CD4-positive, alpha-beta T cell (primary cell): ENCODE results near the gene ADGRB3. TPM values are rescaled to one million over a fixed set of nuclear protein-coding genes. Genes with fewer than 3 reads are reported as not detected.

Source experiments
- ATAC-seq: fragments of 200-7000 bp; cut with Tn5 transposase; one replicate; pipeline ENCODE4 v1.10.0; 2022; ENCODE audit warnings: mild to moderate bottlenecking; ENCODE audit not compliant: poor library complexity
- CTCF ChIA-PET: fragments of 350-600 bp; sonication (Branson Sonifier 250); formaldehyde crosslinking; loops from one replicate; lab custom pipeline; 2021; ENCODE audit warnings: antibody characterized with exemption, inconsistent platforms; lab: Charles Lee
- POLR2A ChIA-PET: fragments of 350-600 bp; sonication (Branson Sonifier 250); formaldehyde crosslinking; loops from one replicate; lab custom pipeline; 2021; ENCODE audit warnings: antibody characterized with exemption, inconsistent platforms; lab: Charles Lee
- DNase-seq, 14 experiments: peaks; one replicate each; pipeline ENCODE4 v3.0.0-alpha.2; 2013 to 2020; ENCODE audit warnings: mixed read lengths in 2 of 14
- H3K27ac ChIP-seq, 2 donors: one replicate each; pipeline versions ENCODE4 v1.5.1 to v1.7.0; 2013; ENCODE audit warnings: low read length in 2 of 2, low read depth in 1 of 2, mild to moderate bottlenecking in 1 of 2
- H3K27me3 ChIP-seq, 2 experiments: 1 replicate in 1 of 2; 2 replicates in 1 of 2; pipeline versions ENCODE4 v1.6.1 to v1.7.0; 2013; ENCODE audit warnings: low read length in 2 of 2, control low read depth in 1 of 2, mild to moderate bottlenecking in 1 of 2, moderate library complexity in 1 of 2; ENCODE audit not compliant: insufficient read depth in 2 of 2, control insufficient read depth in 1 of 2
- H3K36me3 ChIP-seq: one replicate; pipeline ENCODE4 v1.6.1; 2013; ENCODE audit warnings: low read length, control low read depth; ENCODE audit not compliant: insufficient read depth
- H3K4me1 ChIP-seq: one replicate; pipeline ENCODE4 v1.6.1; 2013; ENCODE audit warnings: low read length, control low read depth; ENCODE audit not compliant: insufficient read depth
- H3K4me3 ChIP-seq: one replicate; pipeline ENCODE4 v1.5.1; 2013; ENCODE audit warnings: mild to moderate bottlenecking, low read length, moderate library complexity
- H3K9me3 ChIP-seq, 2 experiments: 1 replicate in 1 of 2; 2 replicates in 1 of 2; pipeline versions ENCODE4 v1.6.1 to v1.7.0; 2013; ENCODE audit warnings: low read length in 2 of 2, mild to moderate bottlenecking in 2 of 2, control low read depth in 1 of 2, moderate library complexity in 1 of 2; ENCODE audit not compliant: control insufficient read depth in 1 of 2, insufficient read depth in 1 of 2
- H3K27ac Mint-ChIP-seq: one replicate; pipeline ENCODE4 v1.8.0; 2020; ENCODE audit warnings: mixed read lengths
- H3K27me3 Mint-ChIP-seq: one replicate; pipeline ENCODE4 v1.8.0; 2021; ENCODE audit warnings: mixed read lengths
- H3K36me3 Mint-ChIP-seq: one replicate; pipeline ENCODE4 v1.8.0; 2021; ENCODE audit warnings: low read depth, mixed read lengths
- H3K4me1 Mint-ChIP-seq: one replicate; pipeline ENCODE4 v1.8.0; 2021; ENCODE audit warnings: low read depth, mixed read lengths
- H3K4me3 Mint-ChIP-seq: one replicate; pipeline ENCODE4 v1.8.0; 2020; ENCODE audit warnings: mild to moderate bottlenecking, mixed read lengths
- H3K9me3 Mint-ChIP-seq: one replicate; pipeline ENCODE4 v1.8.0; 2020; ENCODE audit warnings: mixed read lengths
- intact Hi-C, 2 experiments: fragments of 100-400 bp; cut with DNase I in 1 of 2; cut with micrococcal nuclease in 1 of 2; formaldehyde crosslinking; loops; one replicate each; pipeline versions ENCODE4 v1.15.1 to v1.9.0; 2023 to 2025; cut with DNase I, micrococcal nuclease
- total RNA-seq, 174 experiments: library from RNA in 2 of 174; stranded (reverse) in 2 of 174; gene quantifications; one replicate each; pipeline ENCODE4 v1.2.3 and lab custom pipeline; 2021 to 2026
- TF ChIP-seq, protein P1 (sequence below): fragments of 200-600 bp; IDR thresholded peaks from one replicate; pipeline ENCODE4 v1.8.0; 2022; ENCODE audit warnings: antibody characterized with exemption, mild to moderate bottlenecking

ADGRB3 gene
- total RNA-seq, 2 experiments from 2014 or later: not detected

GRCh38 chr6:68709882-68710281, 74.8 kb downstream of the ADGRB3 start:
- no peak for ATAC-seq
- CTCF ChIA-PET: no interaction called here

DNA sequence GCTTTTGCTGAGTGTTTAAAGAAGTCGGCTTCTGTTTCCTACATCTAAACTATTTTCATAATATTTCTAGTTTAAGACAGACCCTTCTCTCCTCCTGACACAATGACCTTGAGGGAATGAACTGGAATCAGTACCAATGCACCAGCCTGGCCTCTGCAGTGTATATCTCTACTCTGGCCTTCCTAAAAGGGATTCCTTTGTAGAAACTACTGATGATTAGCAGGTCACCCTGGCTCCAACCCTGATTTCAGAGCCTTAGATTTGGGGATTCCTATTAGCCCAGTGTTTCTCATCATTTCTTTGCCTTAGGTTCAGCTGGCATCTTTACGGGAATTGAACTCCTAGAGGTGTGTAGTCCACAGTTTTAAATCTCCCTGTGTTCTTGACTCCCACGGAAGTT, 75.4 kb downstream of the ADGRB3 start:
- ChIA-PET CTCF (no interaction called here), POLR2A (no interaction called here)
- no peaks in the 10 kb centered on the region for H3K4me1 ChIP-seq
- H3K9me3 Mint-ChIP-seq: no peaks in the 10 kb centered on the region
- no peaks in the 10 kb centered on the region for H3K9me3 ChIP-seq
- DNase-seq: no peak
- no peak for ATAC-seq
- no peaks in the 10 kb centered on the region for H3K27me3 ChIP-seq
- no peaks in the 10 kb centered on the region for H3K36me3 Mint-ChIP-seq
- H3K27ac Mint-ChIP-seq: no peak overlapping the region
- no peaks in the 10 kb centered on the region for H3K4me1 Mint-ChIP-seq
- no peak overlapping the region for H3K4me3 Mint-ChIP-seq
- no peaks in the 10 kb centered on the region for H3K36me3 ChIP-seq
- intact Hi-C loops: no loop called here
- TF ChIP-seq, protein P1, sequence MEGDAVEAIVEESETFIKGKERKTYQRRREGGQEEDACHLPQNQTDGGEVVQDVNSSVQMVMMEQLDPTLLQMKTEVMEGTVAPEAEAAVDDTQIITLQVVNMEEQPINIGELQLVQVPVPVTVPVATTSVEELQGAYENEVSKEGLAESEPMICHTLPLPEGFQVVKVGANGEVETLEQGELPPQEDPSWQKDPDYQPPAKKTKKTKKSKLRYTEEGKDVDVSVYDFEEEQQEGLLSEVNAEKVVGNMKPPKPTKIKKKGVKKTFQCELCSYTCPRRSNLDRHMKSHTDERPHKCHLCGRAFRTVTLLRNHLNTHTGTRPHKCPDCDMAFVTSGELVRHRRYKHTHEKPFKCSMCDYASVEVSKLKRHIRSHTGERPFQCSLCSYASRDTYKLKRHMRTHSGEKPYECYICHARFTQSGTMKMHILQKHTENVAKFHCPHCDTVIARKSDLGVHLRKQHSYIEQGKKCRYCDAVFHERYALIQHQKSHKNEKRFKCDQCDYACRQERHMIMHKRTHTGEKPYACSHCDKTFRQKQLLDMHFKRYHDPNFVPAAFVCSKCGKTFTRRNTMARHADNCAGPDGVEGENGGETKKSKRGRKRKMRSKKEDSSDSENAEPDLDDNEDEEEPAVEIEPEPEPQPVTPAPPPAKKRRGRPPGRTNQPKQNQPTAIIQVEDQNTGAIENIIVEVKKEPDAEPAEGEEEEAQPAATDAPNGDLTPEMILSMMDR: no peak
- no peak overlapping the region for H3K27ac ChIP-seq
- H3K4me3 ChIP-seq: no peak overlapping the region
- no peaks in the 10 kb centered on the region for H3K27me3 Mint-ChIP-seq

More at GRCh38 chr6:68709882-68710281, 74.8 kb downstream of the ADGRB3 start:
- Mint-ChIP-seq H3K4me1 (no peaks in the 10 kb centered on the region), H3K9me3 (no peaks in the 10 kb centered on the region), H3K27ac (no peak overlapping the region), H3K27me3 (no peaks in the 10 kb centered on the region), H3K4me3 (no peak overlapping the region), H3K36me3 (no peaks in the 10 kb centered on the region)
- H3K4me3 ChIP-seq: no peak overlapping the region
- H3K27me3 ChIP-seq: no peaks in the 10 kb centered on the region
- intact Hi-C loops: no loop called here
- H3K36me3 ChIP-seq: no peaks in the 10 kb centered on the region
- TF ChIP-seq, protein P1: no peak
- H3K27ac ChIP-seq: no peak overlapping the region
- H3K4me1 ChIP-seq: no peaks in the 10 kb centered on the region
- POLR2A ChIA-PET: no interaction called here
- DNase-seq: no peak
- H3K9me3 ChIP-seq: no peaks in the 10 kb centered on the region

DNA sequence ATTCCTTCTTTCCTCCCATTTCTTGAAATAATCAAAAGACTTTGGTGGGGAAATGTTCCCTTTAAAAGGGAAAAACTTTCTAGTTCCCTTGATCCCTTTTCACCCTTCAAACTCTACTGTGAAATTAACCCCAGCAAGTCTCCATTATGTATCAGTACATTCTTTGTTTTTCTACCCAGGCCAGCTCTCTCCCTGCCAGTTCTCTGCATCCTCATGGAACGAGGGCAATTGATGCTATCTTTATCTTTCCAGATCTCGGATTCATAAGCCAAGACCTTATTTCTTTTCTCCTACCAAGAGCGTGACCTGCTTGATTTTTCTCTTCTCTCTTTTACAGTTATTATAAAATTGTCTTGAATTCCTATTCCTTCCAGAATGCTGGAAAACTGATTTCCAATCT, 75.8 kb downstream of the ADGRB3 start:
- Mint-ChIP-seq H3K36me3 (no peaks in the 10 kb centered on the region), H3K27me3 (no peaks in the 10 kb centered on the region), H3K4me1 (no peaks in the 10 kb centered on the region), H3K9me3 (no peaks in the 10 kb centered on the region), H3K27ac (no peak overlapping the region), H3K4me3 (no peak overlapping the region)
- no peak overlapping the region for H3K27ac ChIP-seq
- intact Hi-C loops: no loop called here
- CTCF ChIA-PET: no interaction called here
- no peak for ATAC-seq
- no peak overlapping the region for H3K4me3 ChIP-seq
- no peak for DNase-seq
- POLR2A ChIA-PET: no interaction called here
- no peaks in the 10 kb centered on the region for H3K9me3 ChIP-seq
- TF ChIP-seq, protein P1: no peak
- no peaks in the 10 kb centered on the region for H3K27me3 ChIP-seq
- H3K36me3 ChIP-seq: no peaks in the 10 kb centered on the region
- no peaks in the 10 kb centered on the region for H3K4me1 ChIP-seq
